Brain microvascular endothelial cell (primary cell): Measurements from ENCODE around the gene TMEM9.

Source experiments
- DNase-seq: peaks from one replicate; pipeline ENCODE4 v3.0.0-alpha.2; 2020
- H3K27ac ChIP-seq: fragments of 250-450 bp; sonication (Bioruptor Pico); 2 replicates; pipeline ENCODE4 v1.5.1; 2020; ENCODE audit warnings: mild to moderate bottlenecking, moderate library complexity
- H3K27me3 ChIP-seq: fragments of 250-450 bp; sonication (Bioruptor Pico); replicated peaks from 2 replicates; pipeline ENCODE4 v1.5.1; 2020; ENCODE audit warnings: mild to moderate bottlenecking
- H3K36me3 ChIP-seq: fragments of 250-450 bp; sonication (Bioruptor Pico); replicated peaks from 2 replicates; pipeline ENCODE4 v1.5.1; 2020; ENCODE audit warnings: mild to moderate bottlenecking
- H3K4me3 ChIP-seq: 2 replicates; pipeline ENCODE4 v1.5.1; 2011; ENCODE audit warnings: low read depth, mild to moderate bottlenecking, control low read depth, low read length, moderate library complexity
- in situ Hi-C: cut with HindIII; loops from 2 replicates; pipeline ENCODE4 v1.10.0; 2017; ENCODE audit warnings: low sequenced_read_pairs, low pct_ligation_motif_present
- TF ChIP-seq, protein P1 (sequence below): IDR thresholded peaks from 2 replicates; pipeline ENCODE4 v1.5.1; 2011; ENCODE audit warnings: low read depth, mild to moderate bottlenecking, moderate library complexity, low read length, control low read depth, inconsistent platforms; ENCODE audit errors: missing control alignments

TMEM9 gene

DNA sequence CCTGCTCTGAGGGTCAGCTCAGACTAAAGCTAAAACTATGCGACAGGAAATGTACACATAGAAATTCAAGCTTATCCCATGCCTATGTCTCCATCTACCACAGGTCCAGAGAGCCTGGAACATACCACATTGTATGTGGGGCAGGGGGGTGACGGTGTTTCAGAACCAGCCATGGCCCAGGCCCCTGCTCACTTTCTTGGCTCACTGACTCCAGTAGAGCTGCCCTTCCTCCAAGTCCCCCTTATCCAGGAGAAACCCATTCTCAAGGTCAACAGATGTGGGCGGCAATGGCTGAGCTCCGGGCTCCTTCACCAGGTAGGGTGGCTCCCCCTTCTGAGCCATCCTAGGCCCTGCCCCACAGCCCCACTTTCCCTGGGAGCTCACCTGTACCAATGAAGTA, 63.0 kb downstream of the TMEM9 start:
- DNase-seq, result no peak
- TF ChIP-seq, protein P1, sequence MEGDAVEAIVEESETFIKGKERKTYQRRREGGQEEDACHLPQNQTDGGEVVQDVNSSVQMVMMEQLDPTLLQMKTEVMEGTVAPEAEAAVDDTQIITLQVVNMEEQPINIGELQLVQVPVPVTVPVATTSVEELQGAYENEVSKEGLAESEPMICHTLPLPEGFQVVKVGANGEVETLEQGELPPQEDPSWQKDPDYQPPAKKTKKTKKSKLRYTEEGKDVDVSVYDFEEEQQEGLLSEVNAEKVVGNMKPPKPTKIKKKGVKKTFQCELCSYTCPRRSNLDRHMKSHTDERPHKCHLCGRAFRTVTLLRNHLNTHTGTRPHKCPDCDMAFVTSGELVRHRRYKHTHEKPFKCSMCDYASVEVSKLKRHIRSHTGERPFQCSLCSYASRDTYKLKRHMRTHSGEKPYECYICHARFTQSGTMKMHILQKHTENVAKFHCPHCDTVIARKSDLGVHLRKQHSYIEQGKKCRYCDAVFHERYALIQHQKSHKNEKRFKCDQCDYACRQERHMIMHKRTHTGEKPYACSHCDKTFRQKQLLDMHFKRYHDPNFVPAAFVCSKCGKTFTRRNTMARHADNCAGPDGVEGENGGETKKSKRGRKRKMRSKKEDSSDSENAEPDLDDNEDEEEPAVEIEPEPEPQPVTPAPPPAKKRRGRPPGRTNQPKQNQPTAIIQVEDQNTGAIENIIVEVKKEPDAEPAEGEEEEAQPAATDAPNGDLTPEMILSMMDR, result no peak
- Histone ChIP-seq H3K27ac (no peak overlapping the region), H3K4me3 (no peak overlapping the region), H3K27me3 (no peaks in the 10 kb centered on the region), H3K36me3 (no peaks in the 10 kb centered on the region)
- in situ Hi-C loops, result no loop called here

DNA sequence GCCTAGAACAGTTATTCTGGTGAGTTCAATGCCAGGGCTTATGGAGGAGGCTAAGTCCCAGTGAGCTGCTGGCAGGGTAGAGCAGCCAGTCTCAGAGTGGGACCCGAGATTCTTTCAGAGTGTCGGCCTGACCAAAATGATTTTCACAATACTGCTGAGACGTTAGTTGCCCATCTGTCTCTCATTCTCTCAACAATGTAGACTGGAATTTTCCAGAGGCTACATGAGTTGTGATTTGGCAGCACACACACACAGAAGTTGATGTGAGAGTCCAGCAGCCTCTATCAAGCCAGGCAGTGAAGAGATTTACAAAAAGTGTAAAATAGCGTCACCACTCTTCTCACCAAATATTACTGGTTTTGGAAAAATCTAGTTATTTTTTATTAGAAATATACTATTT, 63.7 kb downstream of the TMEM9 start:
- in situ Hi-C loops, result no loop called here
- DNase-seq, result no peak

DNA sequence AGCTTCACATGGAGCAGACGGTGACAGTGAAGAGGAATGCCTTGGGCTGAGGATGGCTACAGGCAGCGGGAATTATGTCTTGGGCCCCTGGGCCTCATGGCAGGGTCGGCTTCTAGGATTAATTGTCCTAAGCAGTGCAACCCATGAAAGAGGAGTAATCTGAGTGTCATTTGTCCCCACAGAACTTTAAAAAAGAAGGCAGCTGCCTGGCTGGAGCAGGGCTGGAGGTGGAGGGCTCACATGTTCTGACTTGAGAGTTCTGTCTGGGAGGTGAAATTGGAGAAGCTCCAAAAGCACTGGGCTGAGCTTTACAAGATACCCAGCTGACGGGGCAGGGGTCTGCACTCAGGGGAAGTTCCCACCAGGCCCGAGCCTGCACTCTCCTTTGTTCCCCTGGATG, 64.7 kb downstream of the TMEM9 start:
- in situ Hi-C loops, result no loop called here
- TF ChIP-seq, protein P1, result no peak
- peaks cover 2% of the 10 kb centered on the region for H3K27me3 ChIP-seq

More for the DNA sequence above, 63.7 kb downstream of the TMEM9 start:
- Histone ChIP-seq H3K36me3 (no peaks in the 10 kb centered on the region), H3K4me3 (no peak overlapping the region), H3K27ac (no peak overlapping the region), H3K27me3 (no peaks in the 10 kb centered on the region)
- TF ChIP-seq, protein P1, result no peak

DNA sequence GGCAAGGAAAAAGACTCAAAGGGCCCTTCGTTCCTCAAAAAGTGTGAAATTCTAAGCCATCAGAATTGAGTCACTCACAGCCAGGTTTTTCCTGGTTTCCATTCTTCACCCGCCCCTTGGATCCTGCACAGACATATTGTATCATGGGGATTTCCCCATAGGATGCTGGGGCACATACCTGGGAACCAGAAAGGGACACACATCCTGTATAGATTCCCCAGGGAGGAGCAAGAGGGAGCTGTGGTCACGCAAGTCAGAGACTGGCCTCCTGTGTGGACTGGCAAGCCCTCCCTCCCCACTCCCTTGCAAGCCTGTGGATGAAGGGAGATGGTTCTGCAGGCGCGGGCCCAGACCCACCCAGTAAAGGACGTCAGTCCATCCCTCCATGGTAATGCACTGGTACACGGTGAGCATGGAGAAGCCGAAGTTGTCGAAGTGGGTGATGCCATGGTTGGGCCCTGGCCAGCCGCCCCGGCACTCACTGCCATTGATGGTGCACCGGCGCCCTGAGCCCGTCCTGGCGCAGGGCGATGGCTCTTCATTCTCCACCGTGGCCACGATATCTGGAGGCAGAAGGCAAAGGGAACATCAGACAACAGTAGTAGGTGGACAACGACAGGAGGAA, 65.3 kb downstream of the TMEM9 start:
- TF ChIP-seq, protein P1, result no peak
- H3K27ac ChIP-seq, result no peak overlapping the region
- in situ Hi-C loops, result no loop called here
- no peak for DNase-seq
- H3K4me3 ChIP-seq, result no peak overlapping the region
- H3K36me3 ChIP-seq, result no peaks in the 10 kb centered on the region
- peaks cover 2% of the 10 kb centered on the region for H3K27me3 ChIP-seq

More for the DNA sequence above, 64.7 kb downstream of the TMEM9 start:
- Histone ChIP-seq H3K36me3 (no peaks in the 10 kb centered on the region), H3K27ac (no peak overlapping the region), H3K4me3 (no peak overlapping the region)
- no peak for DNase-seq

DNA sequence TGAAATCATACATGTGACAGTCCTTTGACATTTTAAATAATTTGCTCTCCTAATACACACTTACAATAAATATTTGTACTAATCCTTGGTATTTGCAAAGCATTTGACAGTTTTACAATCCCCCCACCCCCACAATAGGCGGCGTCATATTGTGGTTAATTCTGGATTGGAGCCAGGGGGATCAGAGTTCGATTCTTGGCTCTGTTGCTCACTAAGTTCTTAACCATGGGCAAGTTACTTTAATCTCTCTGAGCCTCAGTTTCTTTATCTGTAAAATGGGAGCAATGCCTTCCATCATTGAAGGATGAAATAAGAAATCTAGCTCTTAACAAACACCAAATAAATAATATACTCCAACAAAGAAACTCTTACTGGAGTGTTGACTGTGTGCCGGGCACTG, 65.9 kb downstream of the TMEM9 start:
- no peak overlapping the region for H3K4me3 ChIP-seq
- TF ChIP-seq, protein P1, result no peak
- in situ Hi-C loops, result no loop called here
- H3K27ac ChIP-seq, result no peak overlapping the region
- H3K27me3 ChIP-seq, result peaks cover 3% of the 10 kb centered on the region
- no peak for DNase-seq
- no peaks in the 10 kb centered on the region for H3K36me3 ChIP-seq

DNA sequence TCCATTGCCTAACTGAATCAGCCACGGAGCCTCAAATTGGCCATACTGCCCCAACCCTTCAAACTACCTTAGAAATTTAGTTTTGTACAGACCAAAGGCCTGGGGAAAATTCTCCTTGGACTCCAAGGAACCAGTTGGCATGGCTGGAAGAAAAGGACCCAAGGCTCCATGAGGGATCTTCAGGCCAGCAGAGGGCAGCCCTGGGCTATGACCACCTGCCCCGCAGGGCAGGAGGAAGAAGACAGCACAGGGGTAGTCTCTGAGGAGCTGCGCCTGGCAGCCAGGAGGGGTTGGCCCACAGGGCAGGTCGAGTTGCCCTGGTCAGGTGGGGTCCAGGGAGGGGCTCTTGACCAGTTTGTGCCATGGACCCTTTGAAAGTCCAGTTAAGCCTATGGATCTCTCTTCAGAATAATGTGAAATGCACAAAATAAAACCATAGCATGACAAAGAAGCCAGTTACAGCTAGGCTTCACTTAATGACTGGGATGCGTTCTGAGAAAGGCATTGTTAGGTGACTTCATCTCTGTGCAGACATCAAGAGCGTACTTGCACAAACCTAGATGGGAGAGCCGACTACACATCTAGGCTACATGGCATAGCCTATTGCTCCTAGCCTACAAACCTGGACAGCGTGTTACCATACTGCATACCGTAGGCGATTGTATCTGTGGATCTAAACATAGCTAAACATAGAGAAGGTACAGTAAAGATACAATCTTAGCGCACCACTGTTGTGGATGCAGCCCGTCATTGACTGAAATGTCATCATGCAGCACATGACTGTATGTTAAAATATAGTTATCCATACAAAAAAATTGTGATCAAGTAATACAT, 68.2 kb downstream of the TMEM9 start:
- TF ChIP-seq, protein P1, result peak; percentile 88
- Histone ChIP-seq H3K27ac (no peak overlapping the region), H3K36me3 (no peaks in the 10 kb centered on the region), H3K27me3 (peaks cover 6% of the 10 kb centered on the region), H3K4me3 (no peak overlapping the region)
- in situ Hi-C loops, result no loop called here
- DNase-seq, result peak; percentile 30
